ENCODE data around the gene LIPC.

- TF ChIP-seq CTCF (conservative IDR thresholded peaks at IDR 0.05 in 1 of 2, IDR thresholded peaks at IDR 0.05 in 1 of 2; ENCODE audit: low read depth in 1 of 2, low read length in 2 of 2), result no peak
- TF ChIP-seq EZH2 (IDR thresholded peaks at IDR 0.05; ENCODE audit: low read length, missing control alignments), result no peak
These were observed 121.7 kb downstream of the LIPC start for GRCh38 chr15:58553365-58553918.
